ACHN (cell line): ENCODE data around the gene LRP4.
A peak's percentile ranks its signal among the peaks of the same experiment; 100 is the strongest.

Experiments used
- DNase-seq: peaks from one replicate; pipeline ENCODE4 v3.0.0-alpha.2; 2015
- in situ Hi-C: cut with HindIII; loops from 2 replicates; pipeline ENCODE4 v1.10.0; 2017; ENCODE audit warnings: low sequenced_read_pairs, low pct_ligation_motif_present, low pct_unique_long_range_greater_than_20kb

LRP4 gene

GRCh38 chr11:46901156-46901555 lies 17.2 kb downstream of the LRP4 start:
- no peak for DNase-seq
- in situ Hi-C loops: no loop called here

GRCh38 chr11:46900091-46900746 lies 18.1 kb downstream of the LRP4 start:
- in situ Hi-C loops: no loop called here
- DNase-seq: no peak

- DNase-seq: no peak
- in situ Hi-C loops: no loop called here
Observed at GRCh38 chr11:46899501-46900025, 18.8 kb downstream of the LRP4 start.

DNA sequence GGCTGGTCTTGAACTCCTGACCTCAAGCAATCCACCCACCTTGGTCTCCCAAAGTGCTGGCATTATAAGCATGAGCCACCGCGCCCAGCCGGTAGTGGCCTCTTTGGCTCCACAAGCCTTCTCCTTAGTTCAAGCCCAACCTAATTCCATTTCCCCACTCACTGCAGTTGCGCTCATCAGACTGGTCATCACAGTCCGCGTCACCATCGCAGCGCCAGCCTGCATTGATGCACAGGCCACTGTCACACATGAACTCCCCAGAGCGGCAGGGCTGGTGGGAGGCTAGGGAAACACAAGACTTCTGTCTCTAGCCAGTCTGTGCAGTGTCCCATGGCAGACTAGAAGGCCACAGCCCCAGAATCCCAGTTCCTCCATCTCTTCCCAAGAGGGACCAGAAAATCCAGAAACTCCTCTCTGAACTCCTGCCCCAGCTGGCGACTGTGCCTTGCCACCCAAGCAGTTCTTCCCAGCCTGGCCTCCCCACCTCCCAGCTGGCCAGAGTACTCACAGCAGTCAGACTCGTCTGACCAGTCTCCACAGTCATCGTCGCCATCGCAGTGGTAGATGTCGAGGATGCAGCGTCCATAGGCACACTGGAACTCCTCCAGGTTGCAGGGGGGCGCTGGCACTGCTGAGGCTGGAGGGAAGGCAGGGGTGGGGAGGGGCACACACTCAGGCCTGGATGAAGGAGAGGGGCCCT lies 19.8 kb downstream of the LRP4 start:
- in situ Hi-C loops: no loop called here

DNA sequence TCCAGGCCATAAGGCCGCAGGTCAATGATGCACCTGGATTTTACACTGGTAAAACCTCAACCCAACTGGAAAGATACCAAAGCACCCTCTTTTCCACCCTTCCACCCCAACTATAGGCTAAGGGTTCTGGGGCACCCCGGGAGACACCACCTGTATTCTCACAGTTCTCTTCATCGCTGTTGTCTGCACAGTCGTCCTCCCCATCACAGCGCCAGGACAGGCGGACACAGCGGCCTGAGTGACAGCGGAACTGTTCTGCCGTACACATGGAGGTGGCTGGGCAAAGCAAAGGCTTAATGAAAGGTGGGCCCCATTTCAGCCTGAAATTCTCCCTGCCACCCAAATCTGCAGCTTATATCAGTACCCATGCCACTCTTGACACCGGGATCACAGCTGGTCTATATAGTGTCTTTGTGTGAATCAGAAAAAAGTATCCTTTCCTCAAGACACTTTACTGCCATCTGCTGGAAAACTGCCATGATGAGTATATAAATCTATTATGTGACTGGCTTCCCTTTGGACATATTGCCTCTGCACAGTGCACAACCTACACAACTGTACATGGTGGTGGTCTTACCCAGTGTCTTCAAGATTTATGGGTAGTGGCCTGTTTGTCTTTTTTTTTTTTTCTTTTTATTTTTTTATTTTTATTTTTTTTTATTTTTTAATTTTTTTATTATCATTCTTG lies 21.5 kb downstream of the LRP4 start:
- DNase-seq: peak; percentile 69
- in situ Hi-C loops: no loop called here

More for the DNA sequence above, 19.8 kb downstream of the LRP4 start:
- DNase-seq: no peak

- in situ Hi-C loops: no loop called here
- DNase-seq: no peak
Observed at GRCh38 chr11:46895821-46896220, 22.5 kb downstream of the LRP4 start.

GRCh38 chr11:46894961-46895360 lies 23.4 kb downstream of the LRP4 start:
- in situ Hi-C loops: no loop called here
- no peak for DNase-seq

- in situ Hi-C loops: no loop called here
- DNase-seq: no peak
Observed at GRCh38 chr11:46894506-46894905, 23.8 kb downstream of the LRP4 start.

DNA sequence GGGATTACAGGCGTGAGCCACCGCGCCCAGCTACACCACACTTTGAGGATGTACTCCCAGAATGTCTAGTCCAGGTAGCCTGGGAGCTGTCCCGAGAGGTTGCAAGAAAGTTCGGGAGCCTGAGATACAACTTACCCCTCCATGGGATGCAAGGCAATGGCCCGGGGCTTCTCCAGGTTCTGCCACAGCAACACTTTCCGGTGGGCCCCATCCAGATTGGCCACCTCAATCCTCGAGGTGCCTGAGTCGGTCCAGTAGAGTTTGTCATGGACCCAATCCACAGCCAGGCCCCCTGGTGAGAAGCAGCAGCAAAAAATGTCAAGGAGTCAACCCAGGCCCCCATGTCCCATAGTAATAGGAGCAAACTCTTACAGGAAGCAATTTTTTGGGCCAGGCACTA lies 25.5 kb downstream of the LRP4 start:
- in situ Hi-C loops: no loop called here
- DNase-seq: no peak

DNA sequence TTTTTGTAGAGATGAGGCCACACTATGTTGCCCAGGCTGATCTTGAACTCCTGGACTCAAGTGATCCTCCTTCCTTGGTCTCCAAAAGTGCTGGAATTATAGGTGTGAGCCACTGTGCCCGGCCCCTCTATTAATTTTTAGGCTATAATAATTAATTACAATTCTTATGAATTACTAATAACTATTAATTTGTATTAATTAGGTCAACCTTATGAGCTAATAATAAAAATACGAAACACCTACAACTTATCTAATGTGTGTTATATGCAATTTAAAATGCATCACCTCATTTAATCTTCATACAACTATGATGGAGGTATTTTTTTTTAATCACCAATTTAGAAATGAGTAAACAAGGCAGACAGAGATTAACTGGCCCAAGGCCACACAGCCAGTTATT lies 26.2 kb downstream of the LRP4 start:
- in situ Hi-C loops: no loop called here

GRCh38 chr11:46890665-46891064 lies 27.7 kb downstream of the LRP4 start:
- in situ Hi-C loops: no loop called here
- DNase-seq: no peak

More for the DNA sequence above, 26.2 kb downstream of the LRP4 start:
- no peak for DNase-seq

DNA sequence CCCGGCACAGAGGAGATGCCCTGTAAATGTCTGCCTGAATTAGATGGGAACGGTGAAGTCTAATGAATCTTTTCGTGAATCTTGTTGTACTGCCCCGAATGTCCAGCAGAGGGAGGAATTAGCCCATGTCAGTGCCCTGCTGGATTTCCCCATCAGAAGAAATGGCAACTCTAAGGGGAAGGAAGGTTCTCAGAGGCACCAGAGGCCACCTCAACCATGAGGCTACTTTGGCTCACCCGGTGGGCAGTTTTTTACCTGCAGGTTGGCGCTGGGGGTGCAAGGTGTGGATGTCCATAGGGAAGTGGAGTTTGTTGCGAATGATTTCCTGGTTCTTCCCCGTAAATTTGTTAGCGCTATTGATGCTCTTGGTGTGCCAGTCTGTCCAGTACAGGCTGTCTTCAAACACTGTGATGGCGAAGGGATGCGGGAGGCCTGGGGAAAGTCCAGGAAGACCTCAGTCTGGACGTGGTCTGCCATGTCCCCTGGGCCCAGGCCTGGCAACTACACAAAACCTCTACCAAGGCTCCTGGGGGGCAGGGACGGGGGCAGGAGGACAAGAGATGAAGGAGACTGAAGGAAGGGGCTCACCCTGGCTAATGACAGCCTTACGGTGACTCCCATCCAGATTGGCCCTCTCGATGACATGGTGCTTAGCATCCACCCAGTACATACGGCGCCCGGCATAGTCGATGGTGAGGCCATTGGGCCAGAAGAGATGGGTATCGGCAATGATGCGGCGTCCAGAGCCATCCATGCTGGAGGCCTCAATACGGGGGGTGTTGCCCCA lies 28.5 kb downstream of the LRP4 start:
- in situ Hi-C loops: no loop called here
- peak; percentile 65 for DNase-seq

DNA sequence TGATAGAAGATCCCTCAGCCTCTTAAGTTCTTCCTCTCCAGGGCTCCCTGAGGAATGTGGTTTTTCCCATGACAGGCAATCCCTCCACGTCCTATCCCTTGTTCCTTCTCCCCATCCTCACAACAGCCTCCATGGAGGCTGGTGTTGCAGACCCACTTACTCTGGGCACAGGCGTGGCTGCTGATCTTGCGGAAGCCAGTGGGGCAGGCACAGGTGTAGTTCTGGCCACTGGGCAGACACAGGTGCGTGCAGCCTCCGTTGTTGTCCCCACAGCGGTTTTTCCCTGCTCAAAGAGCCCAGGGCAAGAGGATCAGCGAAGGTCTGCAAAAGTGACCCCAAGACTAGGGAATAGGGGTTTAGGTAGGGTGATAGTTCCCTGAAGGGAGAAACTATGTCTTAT lies 29.1 kb downstream of the LRP4 start:
- in situ Hi-C loops: no loop called here
- no peak for DNase-seq

- in situ Hi-C loops: no loop called here
- no peak for DNase-seq
Observed at GRCh38 chr11:46888636-46889035, 29.7 kb downstream of the LRP4 start.

GRCh38 chr11:46886211-46886610 lies 32.1 kb downstream of the LRP4 start:
- in situ Hi-C loops: no loop called here
- no peak for DNase-seq

GRCh38 chr11:46879056-46879585 lies 39.2 kb downstream of the LRP4 start:
- DNase-seq: no peak

GRCh38 chr11:46877580-46877979 lies 40.8 kb downstream of the LRP4 start:
- in situ Hi-C loops: no loop called here
- no peak for DNase-seq

More at GRCh38 chr11:46879056-46879585, 39.2 kb downstream of the LRP4 start:
- in situ Hi-C loops: no loop called here

DNA sequence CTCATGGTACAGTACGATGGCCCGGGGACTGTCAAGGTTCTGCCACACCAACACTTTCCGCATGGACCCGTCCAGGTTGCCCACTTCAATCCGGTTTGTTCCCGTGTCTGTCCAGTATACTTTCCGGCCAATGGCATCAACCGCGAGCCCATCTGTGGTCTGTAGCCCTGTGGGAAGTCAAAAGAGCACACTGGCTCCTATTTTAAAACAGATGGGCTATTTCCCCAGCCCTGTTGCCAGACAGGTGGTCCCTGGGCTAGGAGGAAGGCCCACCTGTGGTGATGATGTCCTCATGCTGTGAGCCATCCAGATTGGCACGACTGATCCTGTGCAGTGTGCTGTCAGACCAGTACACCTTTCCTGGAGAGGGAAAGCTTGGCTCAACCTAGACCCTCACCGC lies 41.9 kb downstream of the LRP4 start:
- no peak for DNase-seq
- in situ Hi-C loops: no loop called here

- in situ Hi-C loops: no loop called here
- DNase-seq: peak; percentile 19
Observed at GRCh38 chr11:46874586-46874985, 43.8 kb downstream of the LRP4 start.
